Colonic mucosa (tissue), 4 donors: ENCODE results near the gene PRKAR2B. TPM values are rescaled to one million over a fixed set of nuclear protein-coding genes. Genes with fewer than 3 reads are reported as not detected.
A peak's percentile ranks its signal among the peaks of the same experiment; 100 is the strongest.

Experiments used
- DNase-seq: peaks from one replicate; pipeline ENCODE4 v3.0.0-alpha.2; 2020
- H3K27ac ChIP-seq: fragments of 200-600 bp; one replicate; pipeline ENCODE4 v1.8.0; 2021
- H3K27me3 ChIP-seq: fragments of 200-600 bp; one replicate; pipeline ENCODE4 v1.8.0; 2021
- H3K36me3 ChIP-seq: fragments of 200-600 bp; one replicate; pipeline ENCODE4 v1.8.0; 2021
- H3K4me1 ChIP-seq: fragments of 200-600 bp; one replicate; pipeline ENCODE4 v1.8.0; 2021; ENCODE audit warnings: mild to moderate bottlenecking
- H3K4me3 ChIP-seq: fragments of 200-600 bp; one replicate; pipeline ENCODE4 v1.8.0; 2021
- H3K9ac ChIP-seq, 2 donors: one replicate each; pipeline ENCODE4 v1.7.0; 2013; ENCODE audit warnings: control low read depth in 2 of 2, low read depth in 2 of 2, low read length in 2 of 2
- H3K9me3 ChIP-seq: fragments of 200-600 bp; one replicate; pipeline ENCODE4 v1.8.0; 2021
- intact Hi-C: fragments of 100-400 bp; cut with DNase I; formaldehyde crosslinking; loops from one replicate; pipeline ENCODE4 v1.14.1; 2022
- total RNA-seq, 2 donors: library from RNA; stranded (reverse); fragmentation: NEBNext Ultra II Directional in 1 of 2; extraction: Animal tissue kit (Norgen Biotek cat#: 25700) in 1 of 2; gene quantifications; one replicate each; pipeline ENCODE4 v1.2.1, GENCODE V29; 2021
- TF ChIP-seq, protein P1 (sequence below): fragments of 200-600 bp; IDR thresholded peaks from one replicate; pipeline ENCODE4 v1.8.0; 2022; ENCODE audit warnings: antibody characterized with exemption, mild to moderate bottlenecking
- donor health status: healthy.
- donor health status: DM: no; HTN: no; CAD: no.
- donor health status: DM: no; HTN: no; CAD: no.

The PRKAR2B gene
- total RNA-seq, 2 donors from 2014 or later: 9.3 to 11.7 TPM

DNA sequence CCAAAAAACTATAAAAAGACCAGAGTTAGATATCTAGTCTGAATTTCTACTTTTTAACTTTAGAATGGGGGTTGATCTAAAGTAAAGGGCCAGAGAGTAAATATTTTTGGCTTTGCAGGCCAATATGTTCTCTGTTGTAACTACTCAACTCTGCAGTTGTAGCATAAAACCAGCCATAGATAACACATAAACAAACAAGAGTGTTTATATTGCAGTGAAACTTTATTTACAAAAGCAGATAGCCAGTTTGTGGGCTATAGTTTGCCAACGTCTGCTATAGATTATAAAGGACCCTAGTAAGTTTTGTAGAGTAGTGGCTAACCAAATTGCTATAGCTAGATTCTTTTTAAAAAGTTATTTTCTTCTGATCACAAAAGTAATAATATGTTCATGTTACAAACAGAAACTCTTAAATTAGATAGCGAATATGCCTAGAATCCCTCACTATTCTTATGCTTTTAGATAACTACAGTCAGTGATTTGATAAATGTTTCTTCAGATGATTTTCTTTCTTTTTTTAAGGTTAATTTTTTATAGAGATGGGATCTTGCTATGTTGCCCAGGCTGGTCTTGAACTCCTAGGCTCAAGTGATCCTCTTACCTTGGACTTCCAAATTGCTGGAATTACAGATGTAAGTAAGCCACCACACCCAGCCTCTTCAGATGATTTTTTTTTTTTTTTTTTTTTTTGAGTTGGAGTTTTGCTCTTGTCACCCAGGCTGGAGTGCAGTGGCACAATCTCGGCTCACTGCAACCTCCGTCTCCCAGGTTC lies 100.7 kb downstream of the PRKAR2B start:
- no peak for DNase-seq
- Histone ChIP-seq H3K9ac (no peak overlapping the region), H3K36me3 (no peaks in the 10 kb centered on the region), H3K9me3 (no peaks in the 10 kb centered on the region), H3K4me1 (no peaks in the 10 kb centered on the region), H3K27ac (no peak overlapping the region), H3K27me3 (no peaks in the 10 kb centered on the region), H3K4me3 (no peak overlapping the region)
- TF ChIP-seq, protein P1, sequence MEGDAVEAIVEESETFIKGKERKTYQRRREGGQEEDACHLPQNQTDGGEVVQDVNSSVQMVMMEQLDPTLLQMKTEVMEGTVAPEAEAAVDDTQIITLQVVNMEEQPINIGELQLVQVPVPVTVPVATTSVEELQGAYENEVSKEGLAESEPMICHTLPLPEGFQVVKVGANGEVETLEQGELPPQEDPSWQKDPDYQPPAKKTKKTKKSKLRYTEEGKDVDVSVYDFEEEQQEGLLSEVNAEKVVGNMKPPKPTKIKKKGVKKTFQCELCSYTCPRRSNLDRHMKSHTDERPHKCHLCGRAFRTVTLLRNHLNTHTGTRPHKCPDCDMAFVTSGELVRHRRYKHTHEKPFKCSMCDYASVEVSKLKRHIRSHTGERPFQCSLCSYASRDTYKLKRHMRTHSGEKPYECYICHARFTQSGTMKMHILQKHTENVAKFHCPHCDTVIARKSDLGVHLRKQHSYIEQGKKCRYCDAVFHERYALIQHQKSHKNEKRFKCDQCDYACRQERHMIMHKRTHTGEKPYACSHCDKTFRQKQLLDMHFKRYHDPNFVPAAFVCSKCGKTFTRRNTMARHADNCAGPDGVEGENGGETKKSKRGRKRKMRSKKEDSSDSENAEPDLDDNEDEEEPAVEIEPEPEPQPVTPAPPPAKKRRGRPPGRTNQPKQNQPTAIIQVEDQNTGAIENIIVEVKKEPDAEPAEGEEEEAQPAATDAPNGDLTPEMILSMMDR: no peak
- intact Hi-C loops: no loop called here

DNA sequence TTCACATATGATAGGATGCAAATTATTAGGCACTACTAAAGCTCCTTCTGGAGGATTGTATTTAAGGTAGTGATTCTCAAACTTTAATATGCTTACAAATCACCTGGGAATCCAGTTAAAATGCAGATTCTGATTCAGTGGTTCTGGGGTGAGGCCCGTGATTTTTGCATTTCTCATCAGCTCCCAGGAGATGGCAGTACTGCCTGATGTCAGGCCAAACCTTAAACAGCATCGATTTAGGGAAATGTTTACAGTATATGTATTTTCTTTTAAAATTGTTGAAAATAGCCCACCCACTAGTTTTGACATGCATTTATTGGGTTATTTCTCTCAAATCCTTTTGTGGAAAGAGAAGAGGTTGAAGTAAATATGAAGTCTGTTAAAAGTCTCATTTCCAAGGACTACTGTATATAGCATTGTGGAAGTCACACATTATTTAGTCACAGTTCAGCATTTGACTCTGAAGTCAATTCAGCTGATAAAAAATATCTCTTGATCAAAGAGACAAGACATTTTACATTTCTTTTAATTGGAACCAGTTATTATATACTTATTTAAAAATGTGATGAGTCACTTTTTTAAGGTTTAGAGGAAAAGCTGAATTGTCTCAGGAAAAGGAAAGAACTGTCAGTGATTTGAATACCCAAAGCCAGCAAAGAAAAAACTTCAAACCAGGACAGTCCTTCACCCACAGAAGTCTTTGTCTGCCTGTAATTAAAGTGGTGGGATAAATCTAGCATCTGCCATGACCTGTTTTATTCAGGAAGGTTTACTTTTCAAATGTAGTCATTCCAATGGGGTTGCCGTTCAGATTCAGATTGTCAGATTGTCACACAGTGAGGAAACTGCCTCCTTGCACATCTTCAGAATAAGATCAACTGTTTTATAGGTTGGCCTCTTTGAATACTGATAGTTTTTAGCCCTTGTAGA lies 103.2 kb downstream of the PRKAR2B start:
- intact Hi-C loops: loop anchor here (2.0 kb wide), 2 partner anchors 199 to 355 kb away; no protein-coding TSS in a partner anchor
- Histone ChIP-seq H3K4me3 (no peak overlapping the region), H3K4me1 (no peaks in the 10 kb centered on the region), H3K27me3 (no peaks in the 10 kb centered on the region), H3K9me3 (no peaks in the 10 kb centered on the region), H3K9ac (no peak overlapping the region), H3K36me3 (no peaks in the 10 kb centered on the region), H3K27ac (no peak overlapping the region)
- TF ChIP-seq, protein P1: peak; percentile 54
- DNase-seq: no peak

DNA sequence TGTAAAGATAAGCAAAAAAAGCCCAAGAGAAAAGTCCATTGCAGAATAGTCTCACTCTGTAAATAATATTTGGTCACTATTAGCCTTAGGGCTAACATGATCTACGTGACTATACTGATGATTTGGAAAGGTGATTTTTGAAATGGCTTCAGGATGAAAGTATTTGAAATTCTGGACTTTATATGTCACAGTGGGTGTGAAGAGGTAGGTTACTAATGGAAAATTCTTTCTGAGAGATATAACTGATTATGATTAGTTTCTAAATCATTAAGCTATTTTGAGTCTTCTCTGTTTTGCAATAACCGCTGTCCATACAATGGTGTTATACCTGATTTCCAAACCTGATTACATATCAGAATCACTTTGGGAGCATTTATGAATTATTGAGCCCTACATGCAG lies 104.2 kb downstream of the PRKAR2B start:
- intact Hi-C loops: loop anchor here (2.0 kb wide), 1 partner anchor 356 kb away; no protein-coding TSS in a partner anchor
- H3K9ac ChIP-seq: no peak overlapping the region
- H3K9me3 ChIP-seq: no peaks in the 10 kb centered on the region
- H3K4me1 ChIP-seq: no peaks in the 10 kb centered on the region
- DNase-seq: no peak
- TF ChIP-seq, protein P1: no peak
- no peaks in the 10 kb centered on the region for H3K27me3 ChIP-seq
- H3K4me3 ChIP-seq: no peak overlapping the region
- no peak overlapping the region for H3K27ac ChIP-seq
- no peaks in the 10 kb centered on the region for H3K36me3 ChIP-seq

DNA sequence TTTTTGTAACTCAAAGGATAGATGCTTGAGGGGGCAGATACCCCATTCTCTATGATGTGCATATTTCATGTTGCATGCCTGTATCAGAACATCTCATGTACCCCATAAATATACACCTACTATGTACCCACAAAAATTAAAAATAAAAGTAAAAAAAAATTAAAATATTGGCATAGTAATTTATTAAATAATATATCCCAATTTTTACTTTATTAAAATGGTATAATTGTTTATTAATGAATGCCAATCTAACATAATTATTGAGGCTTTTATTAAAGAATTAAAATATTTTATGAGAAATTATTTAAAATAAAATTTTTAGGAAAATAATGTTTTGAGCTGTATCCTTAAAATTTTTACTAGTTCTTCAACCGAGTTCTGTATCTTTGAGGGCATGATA lies 105.4 kb downstream of the PRKAR2B start:
- no peaks in the 10 kb centered on the region for H3K36me3 ChIP-seq
- H3K27me3 ChIP-seq: no peaks in the 10 kb centered on the region
- TF ChIP-seq, protein P1: no peak
- no peak overlapping the region for H3K4me3 ChIP-seq
- H3K9me3 ChIP-seq: no peaks in the 10 kb centered on the region
- DNase-seq: no peak
- intact Hi-C loops: loop anchor here (2.0 kb wide), 1 partner anchor 357 kb away; no protein-coding TSS in a partner anchor
- H3K27ac ChIP-seq: no peak overlapping the region
- H3K4me1 ChIP-seq: no peaks in the 10 kb centered on the region
- H3K9ac ChIP-seq: no peak overlapping the region

DNA sequence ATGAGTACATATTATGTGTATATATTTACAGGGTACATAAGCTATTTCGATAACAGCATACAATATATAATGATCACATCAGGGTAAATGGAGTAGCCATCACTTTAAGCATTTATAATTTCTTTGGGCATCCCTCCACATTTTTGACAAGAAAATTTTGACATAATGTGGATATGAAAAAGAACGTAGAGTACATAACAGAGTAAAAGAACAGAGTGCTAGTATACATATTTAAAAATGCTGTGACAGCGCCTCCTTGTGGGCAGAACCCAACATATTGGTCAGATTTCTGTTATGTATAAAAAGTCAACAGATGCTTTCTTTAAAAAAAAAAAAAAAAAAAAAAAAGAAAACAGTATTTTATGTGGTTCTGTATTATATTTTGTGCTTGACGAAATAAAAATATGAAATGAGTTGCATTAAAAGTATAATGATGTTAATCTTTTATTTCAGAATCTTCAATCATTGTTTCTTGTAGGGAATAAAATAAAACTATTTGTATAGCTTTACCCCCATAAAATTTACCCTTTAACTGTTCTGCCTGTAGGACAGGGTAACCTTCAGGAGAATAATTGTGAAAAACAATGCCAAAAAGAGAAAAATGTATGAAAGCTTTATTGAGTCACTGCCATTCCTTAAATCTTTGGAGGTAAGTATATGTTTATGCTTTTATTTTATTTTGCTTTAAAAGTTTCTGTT lies 106.0 kb downstream of the PRKAR2B start:
- H3K4me3 ChIP-seq: no peak overlapping the region
- no peak overlapping the region for H3K9ac ChIP-seq
- H3K27ac ChIP-seq: no peak overlapping the region
- TF ChIP-seq, protein P1: peak; percentile 53
- no peaks in the 10 kb centered on the region for H3K9me3 ChIP-seq
- DNase-seq: peak; percentile 81
- intact Hi-C loops: no loop called here
- no peaks in the 10 kb centered on the region for H3K36me3 ChIP-seq
- no peaks in the 10 kb centered on the region for H3K27me3 ChIP-seq
- H3K4me1 ChIP-seq: no peaks in the 10 kb centered on the region
